Vagina (tissue), 2 donors: Measurements from ENCODE around the gene MYLK2. TPM values are rescaled to one million over a fixed set of nuclear protein-coding genes. Genes with fewer than 3 reads are reported as not detected.

Source experiments
- DNase-seq, 2 donors: peaks; one replicate each; pipeline ENCODE4 v3.0.0-alpha.2; 2017; ENCODE audit errors: extremely low spot score in 2 of 2
- H3K27ac ChIP-seq: fragments of 200-600 bp; sonication (generic); one replicate; pipeline ENCODE4 v1.5.1; 2019
- H3K27me3 ChIP-seq: fragments of 200-600 bp; sonication (generic); one replicate; pipeline ENCODE4 v1.5.1; 2019
- H3K36me3 ChIP-seq, 2 donors: fragments of 200-600 bp; sonication (generic); one replicate each; pipeline ENCODE4 v1.5.1; 2017 to 2019
- H3K4me1 ChIP-seq: fragments of 200-600 bp; sonication (generic); one replicate; pipeline ENCODE4 v1.5.1; 2019
- H3K4me3 ChIP-seq, 2 donors: fragments of 200-600 bp; sonication (generic); 1 replicate in 1 of 2; 2 replicates in 1 of 2; pipeline ENCODE4 v1.5.1; 2016 to 2019
- H3K9me3 ChIP-seq: fragments of 200-600 bp; sonication (generic); one replicate; pipeline ENCODE4 v1.5.1; 2019
- POLR2A ChIP-seq, 2 donors: fragments of 450-650 bp; IDR thresholded peaks; one replicate each; pipeline ENCODE4 v1.6.1; 2017; ENCODE audit warnings: antibody characterized with exemption in 2 of 2, mild to moderate bottlenecking in 2 of 2, moderate library complexity in 2 of 2
- POLR2AphosphoS5 ChIP-seq, 2 donors: sonication (generic); formaldehyde crosslinking; IDR thresholded peaks; one replicate each; pipeline ENCODE4 v1.9.0; 2017; ENCODE audit warnings: antibody characterized with exemption in 2 of 2, mild to moderate bottlenecking in 2 of 2, low read depth in 1 of 2; ENCODE audit not compliant: insufficient read depth in 1 of 2
- intact Hi-C: fragments of 100-400 bp; cut with DNase I; formaldehyde crosslinking; loops from one replicate; pipeline ENCODE4 v1.15.1; 2023
- total RNA-seq: library from RNA; depleted of rRNA; stranded (reverse); fragments of >200 nt; gene quantifications from one replicate; pipeline ENCODE4 v1.2.3, GENCODE V29; 2016
- TF ChIP-seq, protein P1 (sequence below), 3 experiments: fragments of 450-650 bp in 2 of 3; fragments of 200-600 bp in 1 of 3; sonication (generic) in 1 of 3; IDR thresholded peaks; one replicate each; pipeline ENCODE4 v1.5.1; 2017 to 2019; ENCODE audit warnings: antibody characterized with exemption in 3 of 3, mild to moderate bottlenecking in 2 of 3, moderate library complexity in 2 of 3

The MYLK2 gene
- total RNA-seq, 1 donor from 2014 or later, result not detected

DNA sequence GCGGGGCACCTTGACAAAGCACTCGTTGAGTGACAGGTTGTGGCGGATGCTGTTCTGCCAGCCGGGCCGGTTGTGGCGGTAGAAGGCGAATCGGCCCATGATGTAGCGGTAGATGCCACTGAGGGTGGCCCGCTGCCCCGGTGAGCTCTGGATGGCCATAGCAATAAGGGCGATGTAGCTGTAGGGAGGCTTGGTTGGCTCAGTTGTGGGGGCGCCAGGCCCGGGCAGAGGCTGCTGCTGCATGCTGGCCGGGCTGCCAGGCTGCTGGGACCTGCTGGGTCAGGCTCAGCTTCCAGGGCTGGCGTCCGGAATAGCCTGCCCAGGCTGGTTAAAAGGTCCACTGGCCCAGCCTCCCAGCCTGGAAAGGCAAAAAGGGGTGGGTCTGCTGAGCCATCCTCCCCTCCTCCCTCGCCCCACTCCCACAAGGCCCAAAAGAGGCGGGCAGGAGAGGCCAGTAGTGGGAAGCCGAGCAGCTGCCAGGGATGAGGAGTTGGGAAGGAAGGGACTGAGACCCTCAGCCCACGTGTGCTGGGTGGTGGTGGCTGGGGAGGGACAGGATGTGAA lies 26.2 kb downstream of the MYLK2 start, which contains the start of gene FOXS1:
Gene FOXS1 (minus strand): TSS at position 305 of the 564 bp plus-strand sequence. CDS start 62 bp downstream, at position 243.
- Histone ChIP-seq H3K9me3 (no peaks in the 10 kb centered on the region), H3K27me3 (no peaks in the 10 kb centered on the region), H3K36me3 (no peaks in the 10 kb centered on the region), H3K4me1 (peaks cover 35% of the 10 kb centered on the region), H3K27ac (peak within 1 kb of the TSS; percentile 66), H3K4me3 (peak within 1 kb of the TSS; percentile 5 to 31)
- DNase-seq, result no peak
- no peak for TF ChIP-seq POLR2A (IDR thresholded peaks at IDR 0.05)
- peak in 1 of 2 donors; percentile 56 for TF ChIP-seq POLR2AphosphoS5 (IDR thresholded peaks at IDR 0.05; ENCODE audit: insufficient read depth in 1 of 2, low read depth in 1 of 2)
- intact Hi-C loops, result no loop called here

DNA sequence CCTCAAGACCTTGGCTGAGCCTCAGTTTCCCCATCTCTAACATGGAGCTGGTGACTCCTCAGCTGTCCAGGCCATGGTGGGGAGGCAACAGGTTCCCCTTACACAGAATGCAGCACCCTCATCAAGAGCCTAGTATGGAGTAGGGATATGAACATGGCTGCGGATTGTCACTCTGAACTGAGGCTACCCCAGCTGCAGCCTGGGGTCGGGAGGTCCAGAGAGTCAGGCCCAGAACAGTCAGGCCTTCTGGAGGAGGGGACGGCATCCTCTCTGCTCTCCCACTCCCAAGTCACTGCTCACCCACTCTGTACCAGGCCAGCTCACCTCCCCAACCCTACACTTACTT lies 27.6 kb downstream of the MYLK2 start:
- Histone ChIP-seq H3K36me3 (no peaks in the 10 kb centered on the region), H3K4me1 (peaks cover 25% of the 10 kb centered on the region), H3K27ac (no peak overlapping the region), H3K4me3 (no peak overlapping the region), H3K27me3 (no peaks in the 10 kb centered on the region), H3K9me3 (no peaks in the 10 kb centered on the region)
- intact Hi-C loops, result no loop called here
- DNase-seq, result no peak
- TF ChIP-seq, protein P1, sequence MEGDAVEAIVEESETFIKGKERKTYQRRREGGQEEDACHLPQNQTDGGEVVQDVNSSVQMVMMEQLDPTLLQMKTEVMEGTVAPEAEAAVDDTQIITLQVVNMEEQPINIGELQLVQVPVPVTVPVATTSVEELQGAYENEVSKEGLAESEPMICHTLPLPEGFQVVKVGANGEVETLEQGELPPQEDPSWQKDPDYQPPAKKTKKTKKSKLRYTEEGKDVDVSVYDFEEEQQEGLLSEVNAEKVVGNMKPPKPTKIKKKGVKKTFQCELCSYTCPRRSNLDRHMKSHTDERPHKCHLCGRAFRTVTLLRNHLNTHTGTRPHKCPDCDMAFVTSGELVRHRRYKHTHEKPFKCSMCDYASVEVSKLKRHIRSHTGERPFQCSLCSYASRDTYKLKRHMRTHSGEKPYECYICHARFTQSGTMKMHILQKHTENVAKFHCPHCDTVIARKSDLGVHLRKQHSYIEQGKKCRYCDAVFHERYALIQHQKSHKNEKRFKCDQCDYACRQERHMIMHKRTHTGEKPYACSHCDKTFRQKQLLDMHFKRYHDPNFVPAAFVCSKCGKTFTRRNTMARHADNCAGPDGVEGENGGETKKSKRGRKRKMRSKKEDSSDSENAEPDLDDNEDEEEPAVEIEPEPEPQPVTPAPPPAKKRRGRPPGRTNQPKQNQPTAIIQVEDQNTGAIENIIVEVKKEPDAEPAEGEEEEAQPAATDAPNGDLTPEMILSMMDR (IDR thresholded peaks at IDR 0.05), result peak in 1 of 3 experiments; percentile 24
- TF ChIP-seq POLR2A (IDR thresholded peaks at IDR 0.05), result no peak
- TF ChIP-seq POLR2AphosphoS5 (IDR thresholded peaks at IDR 0.05; ENCODE audit: insufficient read depth in 1 of 2, low read depth in 1 of 2), result no peak

DNA sequence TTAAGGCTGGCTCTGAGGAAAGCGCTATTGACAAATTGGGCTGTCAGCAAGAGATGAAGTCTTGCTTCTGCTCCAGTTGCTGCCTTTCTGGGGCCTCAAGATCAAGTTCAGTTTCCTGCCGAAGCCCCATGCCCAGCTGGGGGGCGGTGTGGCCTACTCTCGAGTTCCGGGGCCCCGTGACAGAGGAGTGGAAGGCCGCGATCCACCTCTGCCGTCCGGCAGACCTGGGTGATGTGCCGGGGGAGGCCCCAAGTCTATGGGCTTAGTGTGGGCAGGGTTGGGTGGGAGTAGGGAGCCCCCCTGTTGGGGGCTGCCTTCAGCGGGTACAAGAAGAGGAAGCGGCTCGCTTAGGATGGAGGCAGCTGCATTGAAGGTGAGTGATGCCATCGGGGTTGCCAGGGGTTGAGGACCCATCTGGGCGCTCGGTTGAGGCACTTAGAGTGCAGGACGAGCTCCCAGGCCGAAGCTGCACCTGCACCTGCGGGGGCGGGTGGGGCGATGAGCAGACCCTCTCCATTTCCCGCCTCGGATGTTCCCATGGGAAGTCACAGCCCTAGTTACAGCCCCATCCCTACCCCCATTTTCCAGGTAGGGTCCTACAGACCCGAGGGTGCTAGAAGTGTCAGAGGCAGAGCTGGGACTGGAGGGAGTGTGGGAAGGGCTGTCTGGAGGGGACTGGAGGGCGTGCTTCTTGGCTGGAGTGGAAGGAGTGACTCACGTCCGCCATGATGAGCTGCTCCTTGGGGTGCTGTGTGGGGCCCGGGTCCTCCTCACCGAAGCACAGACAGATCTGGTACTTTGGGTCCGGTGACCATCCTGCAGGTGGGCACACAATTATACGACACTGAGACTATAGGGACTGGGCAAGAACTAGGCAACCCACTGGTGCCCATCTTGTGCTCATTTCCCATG lies 29.2 kb downstream of the MYLK2 start:
- intact Hi-C loops, result no loop called here
- H3K27me3 ChIP-seq, result no peaks in the 10 kb centered on the region
- no peak for TF ChIP-seq POLR2AphosphoS5 (IDR thresholded peaks at IDR 0.05; ENCODE audit: insufficient read depth in 1 of 2, low read depth in 1 of 2)
- no peak for TF ChIP-seq POLR2A (IDR thresholded peaks at IDR 0.05)
- TF ChIP-seq, protein P1 (IDR thresholded peaks at IDR 0.05), result no peak
- no peak for DNase-seq
- H3K4me1 ChIP-seq, result peaks cover 23% of the 10 kb centered on the region
- no peaks in the 10 kb centered on the region for H3K9me3 ChIP-seq
- H3K36me3 ChIP-seq, result no peaks in the 10 kb centered on the region
- no peak overlapping the region for H3K4me3 ChIP-seq
- no peak overlapping the region for H3K27ac ChIP-seq

DNA sequence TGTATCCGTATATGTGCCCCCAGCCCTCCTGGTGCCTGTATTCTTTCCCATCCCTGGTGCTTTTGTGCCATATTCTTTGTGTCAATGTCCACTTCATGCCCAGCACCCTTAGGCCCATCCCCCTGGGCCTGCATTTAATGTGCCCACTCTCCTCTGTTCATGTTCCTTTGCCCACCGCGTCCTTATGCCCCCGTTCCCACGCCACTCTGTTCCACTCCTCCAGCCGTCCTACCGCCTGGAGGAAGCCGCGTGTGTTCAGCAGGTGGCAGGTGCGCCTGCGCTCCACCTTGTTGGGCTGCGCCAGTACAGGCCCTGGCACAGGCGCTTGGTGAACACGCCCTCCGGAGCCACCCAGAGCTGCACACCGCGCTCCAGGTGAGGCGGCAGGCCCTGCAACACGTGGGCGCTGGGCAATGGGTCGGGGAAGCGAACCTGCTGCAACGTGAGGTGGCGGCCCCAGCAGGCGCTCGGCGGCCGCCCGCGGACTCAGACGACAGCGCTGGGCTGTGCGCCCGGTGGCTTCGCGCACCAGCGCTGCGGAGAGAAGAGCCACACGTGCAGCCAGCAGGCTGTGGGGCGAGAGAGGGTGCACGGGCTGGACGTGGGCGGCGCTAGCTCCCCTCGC lies 30.3 kb downstream of the MYLK2 start:
- no peak overlapping the region for H3K4me3 ChIP-seq
- H3K36me3 ChIP-seq, result no peaks in the 10 kb centered on the region
- TF ChIP-seq, protein P1 (IDR thresholded peaks at IDR 0.05), result no peak
- TF ChIP-seq POLR2AphosphoS5 (IDR thresholded peaks at IDR 0.05; ENCODE audit: insufficient read depth in 1 of 2, low read depth in 1 of 2), result peak in 1 of 2 donors; percentile 14

DNA sequence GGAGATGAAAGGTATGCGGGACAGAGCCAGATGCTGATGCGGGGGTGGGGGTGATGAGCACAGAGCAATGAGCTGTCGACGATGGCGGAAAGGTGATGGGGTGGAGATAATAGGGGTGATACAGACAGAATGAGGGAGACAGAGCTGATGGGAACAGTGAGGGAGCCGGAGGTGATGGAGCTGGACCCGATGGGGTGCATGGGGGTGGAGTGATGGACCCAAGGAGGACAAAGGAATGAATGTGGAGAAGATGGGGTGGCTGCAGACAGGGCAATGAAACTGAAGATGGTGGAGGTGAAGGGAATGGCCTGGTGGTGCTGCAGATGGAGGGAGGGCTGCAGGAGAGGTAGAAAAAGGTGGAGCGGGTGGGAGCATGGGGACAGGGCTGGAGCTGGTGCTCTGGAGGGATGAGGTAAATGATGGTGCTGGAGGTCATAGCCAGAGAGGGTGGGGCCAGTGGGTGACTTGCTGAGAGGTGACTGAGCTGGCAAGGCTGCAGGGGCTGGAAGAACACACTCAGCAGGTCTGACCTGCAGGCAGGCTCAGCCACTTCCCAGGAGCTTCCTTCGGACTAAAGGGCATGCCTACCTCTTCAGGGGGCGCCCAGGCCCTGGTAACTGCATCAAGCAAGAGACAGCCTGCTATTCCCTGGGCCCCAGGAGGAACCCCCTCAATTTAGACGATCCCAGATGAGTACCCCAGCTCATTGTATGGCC lies 32.2 kb downstream of the MYLK2 start:
- DNase-seq, result no peak
- Histone ChIP-seq H3K4me1 (peaks cover 12% of the 10 kb centered on the region), H3K36me3 (no peaks in the 10 kb centered on the region), H3K27ac (no peak overlapping the region), H3K4me3 (no peak overlapping the region), H3K27me3 (no peaks in the 10 kb centered on the region), H3K9me3 (no peaks in the 10 kb centered on the region)
- intact Hi-C loops, result loop anchor here (5.0 to 10.0 kb wide), 2 partner anchors 101 to 183 kb away; partner anchors contain the start of gene PDRG1
- TF ChIP-seq POLR2AphosphoS5 (IDR thresholded peaks at IDR 0.05; ENCODE audit: insufficient read depth in 1 of 2, low read depth in 1 of 2) (peak in 1 of 2 donors; percentile 22), POLR2A (IDR thresholded peaks at IDR 0.05) (no peak)

More for the DNA sequence above, 30.3 kb downstream of the MYLK2 start:
- Histone ChIP-seq H3K9me3 (no peaks in the 10 kb centered on the region), H3K4me1 (peaks cover 23% of the 10 kb centered on the region), H3K27ac (no peak overlapping the region), H3K27me3 (no peaks in the 10 kb centered on the region)
- intact Hi-C loops, result no loop called here
- DNase-seq, result no peak
